AG09309 (cell line): ENCODE results near the gene DAGLA.

Experiments used
- DNase-seq: peaks from one replicate; pipeline ENCODE4 v3.0.0-alpha.2; 2010; ENCODE audit warnings: low read depth
- H3K4me3 ChIP-seq: 2 replicates; pipeline ENCODE4 v1.5.1; 2011; ENCODE audit warnings: mild to moderate bottlenecking, low read depth, low read length, moderate library complexity; ENCODE audit not compliant: control insufficient read depth
- TF ChIP-seq, protein P1 (sequence below): IDR thresholded peaks from 2 replicates; pipeline ENCODE4 v1.5.1; 2011; ENCODE audit warnings: mild to moderate bottlenecking, low read depth, low read length, inconsistent platforms; ENCODE audit not compliant: insufficient read depth, control insufficient read depth; ENCODE audit errors: missing control alignments

The DAGLA gene, protein sequence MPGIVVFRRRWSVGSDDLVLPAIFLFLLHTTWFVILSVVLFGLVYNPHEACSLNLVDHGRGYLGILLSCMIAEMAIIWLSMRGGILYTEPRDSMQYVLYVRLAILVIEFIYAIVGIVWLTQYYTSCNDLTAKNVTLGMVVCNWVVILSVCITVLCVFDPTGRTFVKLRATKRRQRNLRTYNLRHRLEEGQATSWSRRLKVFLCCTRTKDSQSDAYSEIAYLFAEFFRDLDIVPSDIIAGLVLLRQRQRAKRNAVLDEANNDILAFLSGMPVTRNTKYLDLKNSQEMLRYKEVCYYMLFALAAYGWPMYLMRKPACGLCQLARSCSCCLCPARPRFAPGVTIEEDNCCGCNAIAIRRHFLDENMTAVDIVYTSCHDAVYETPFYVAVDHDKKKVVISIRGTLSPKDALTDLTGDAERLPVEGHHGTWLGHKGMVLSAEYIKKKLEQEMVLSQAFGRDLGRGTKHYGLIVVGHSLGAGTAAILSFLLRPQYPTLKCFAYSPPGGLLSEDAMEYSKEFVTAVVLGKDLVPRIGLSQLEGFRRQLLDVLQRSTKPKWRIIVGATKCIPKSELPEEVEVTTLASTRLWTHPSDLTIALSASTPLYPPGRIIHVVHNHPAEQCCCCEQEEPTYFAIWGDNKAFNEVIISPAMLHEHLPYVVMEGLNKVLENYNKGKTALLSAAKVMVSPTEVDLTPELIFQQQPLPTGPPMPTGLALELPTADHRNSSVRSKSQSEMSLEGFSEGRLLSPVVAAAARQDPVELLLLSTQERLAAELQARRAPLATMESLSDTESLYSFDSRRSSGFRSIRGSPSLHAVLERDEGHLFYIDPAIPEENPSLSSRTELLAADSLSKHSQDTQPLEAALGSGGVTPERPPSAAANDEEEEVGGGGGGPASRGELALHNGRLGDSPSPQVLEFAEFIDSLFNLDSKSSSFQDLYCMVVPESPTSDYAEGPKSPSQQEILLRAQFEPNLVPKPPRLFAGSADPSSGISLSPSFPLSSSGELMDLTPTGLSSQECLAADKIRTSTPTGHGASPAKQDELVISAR

DNA sequence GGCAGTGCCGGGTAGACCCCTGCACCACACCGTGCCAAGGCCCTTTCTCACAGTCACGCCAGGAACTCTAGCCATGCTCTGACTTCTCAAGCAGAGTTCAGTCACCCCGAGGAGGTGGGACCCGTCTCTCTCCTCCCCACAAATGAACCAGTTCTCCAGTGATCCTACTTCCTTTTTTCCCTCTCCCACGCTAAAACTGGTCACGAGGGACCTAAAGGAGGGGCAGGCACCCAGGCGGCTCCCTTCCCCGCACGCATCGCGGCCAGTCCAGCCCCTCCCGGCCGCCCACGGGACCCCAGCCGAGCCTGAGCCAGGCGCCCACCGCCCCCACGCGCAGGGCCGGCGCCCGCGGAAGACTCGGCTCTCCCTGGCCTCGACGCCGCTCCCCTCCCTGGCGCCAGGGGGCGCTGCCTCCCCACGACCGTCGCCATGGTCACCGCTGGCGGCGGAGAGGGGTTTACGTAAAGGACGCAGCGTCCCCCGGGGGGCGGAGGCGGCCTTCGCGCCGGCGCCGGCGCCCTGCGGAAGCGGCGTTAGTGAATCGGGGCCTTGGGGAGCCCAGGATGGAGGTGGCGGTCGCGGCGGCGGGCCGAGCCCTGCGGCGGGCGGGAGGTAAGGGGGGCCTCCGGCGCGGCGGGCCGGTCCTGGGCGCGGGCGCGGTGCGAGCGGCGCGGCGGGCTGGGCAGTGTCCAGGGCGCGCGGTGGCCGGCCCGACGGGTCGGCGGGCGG, at the start of gene DAGLA:
Gene DAGLA, plus strand, starts transcription at position 499 of the 729 bp plus-strand sequence. CDS start 39,765 bp downstream, outside the sequence.
- DNase-seq, result no peak
- H3K4me3 ChIP-seq, result peak within 1 kb of the TSS; percentile 78
- TF ChIP-seq, protein P1, sequence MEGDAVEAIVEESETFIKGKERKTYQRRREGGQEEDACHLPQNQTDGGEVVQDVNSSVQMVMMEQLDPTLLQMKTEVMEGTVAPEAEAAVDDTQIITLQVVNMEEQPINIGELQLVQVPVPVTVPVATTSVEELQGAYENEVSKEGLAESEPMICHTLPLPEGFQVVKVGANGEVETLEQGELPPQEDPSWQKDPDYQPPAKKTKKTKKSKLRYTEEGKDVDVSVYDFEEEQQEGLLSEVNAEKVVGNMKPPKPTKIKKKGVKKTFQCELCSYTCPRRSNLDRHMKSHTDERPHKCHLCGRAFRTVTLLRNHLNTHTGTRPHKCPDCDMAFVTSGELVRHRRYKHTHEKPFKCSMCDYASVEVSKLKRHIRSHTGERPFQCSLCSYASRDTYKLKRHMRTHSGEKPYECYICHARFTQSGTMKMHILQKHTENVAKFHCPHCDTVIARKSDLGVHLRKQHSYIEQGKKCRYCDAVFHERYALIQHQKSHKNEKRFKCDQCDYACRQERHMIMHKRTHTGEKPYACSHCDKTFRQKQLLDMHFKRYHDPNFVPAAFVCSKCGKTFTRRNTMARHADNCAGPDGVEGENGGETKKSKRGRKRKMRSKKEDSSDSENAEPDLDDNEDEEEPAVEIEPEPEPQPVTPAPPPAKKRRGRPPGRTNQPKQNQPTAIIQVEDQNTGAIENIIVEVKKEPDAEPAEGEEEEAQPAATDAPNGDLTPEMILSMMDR, result peak; percentile 75

DNA sequence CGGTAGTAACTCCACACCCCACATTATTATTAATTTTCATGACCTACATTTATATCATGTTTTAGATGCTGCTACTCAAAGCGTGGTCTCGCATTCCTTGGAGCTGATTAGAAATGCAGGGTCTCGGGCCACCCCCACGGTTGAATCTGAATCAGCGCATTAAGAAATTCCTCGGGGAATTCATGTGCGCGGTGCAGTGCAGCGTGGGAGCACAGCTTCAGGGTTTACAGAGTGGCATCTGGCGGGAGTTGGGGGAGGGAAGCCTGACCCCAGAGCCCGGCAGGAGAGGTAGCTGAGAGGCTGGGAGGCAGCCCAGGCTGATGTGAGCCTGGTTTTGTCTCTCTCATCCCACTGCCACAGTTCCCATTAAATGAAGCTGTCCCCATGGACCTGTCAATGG, 48.1 kb upstream of the DAGLA start:
- no peak overlapping the region for H3K4me3 ChIP-seq

DNA sequence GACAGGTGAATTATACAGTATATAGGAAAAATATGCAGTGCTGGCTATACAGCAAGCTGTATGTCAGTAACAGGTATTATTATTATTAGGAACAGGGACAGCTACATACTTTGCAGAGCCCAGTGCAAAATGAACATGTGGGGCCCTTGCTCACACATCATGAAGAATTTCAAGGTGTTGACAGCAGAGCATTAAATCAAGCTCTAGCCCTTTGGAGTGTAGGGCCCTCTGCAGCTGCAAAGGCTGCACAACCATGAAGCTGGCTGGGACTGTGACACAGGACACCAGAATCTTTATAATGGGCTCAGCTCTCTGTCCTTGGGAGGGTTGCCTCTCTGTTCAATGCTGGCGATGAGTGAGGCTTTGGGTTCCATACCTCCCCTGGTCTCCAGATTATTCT, 44.9 kb upstream of the DAGLA start:
- TF ChIP-seq, protein P1, result no peak
- DNase-seq, result no peak
- H3K4me3 ChIP-seq, result no peak overlapping the region

More for the DNA sequence above, 48.1 kb upstream of the DAGLA start:
- no peak for DNase-seq
- TF ChIP-seq, protein P1, result no peak

DNA sequence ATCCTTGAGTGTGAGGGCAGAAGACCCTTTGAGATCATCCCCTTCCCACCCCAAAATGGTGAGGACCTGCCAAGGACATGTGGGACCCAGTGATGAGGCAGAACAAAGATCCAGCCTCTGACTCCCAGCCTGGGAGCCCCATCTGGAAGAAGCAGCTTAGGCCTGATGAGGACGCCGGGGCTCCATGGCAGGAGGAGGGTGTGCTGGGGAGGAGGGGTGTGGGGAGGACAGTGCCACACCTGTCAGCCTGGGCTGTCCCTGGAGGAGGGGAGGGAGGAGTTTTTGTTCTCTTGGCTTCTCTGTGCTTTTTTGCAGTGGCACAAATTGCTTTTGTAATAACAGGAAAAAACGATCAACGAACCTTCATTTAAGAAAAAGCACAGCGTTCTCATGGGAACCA, 44.4 kb upstream of the DAGLA start:
- DNase-seq, result no peak
- TF ChIP-seq, protein P1, result no peak

DNA sequence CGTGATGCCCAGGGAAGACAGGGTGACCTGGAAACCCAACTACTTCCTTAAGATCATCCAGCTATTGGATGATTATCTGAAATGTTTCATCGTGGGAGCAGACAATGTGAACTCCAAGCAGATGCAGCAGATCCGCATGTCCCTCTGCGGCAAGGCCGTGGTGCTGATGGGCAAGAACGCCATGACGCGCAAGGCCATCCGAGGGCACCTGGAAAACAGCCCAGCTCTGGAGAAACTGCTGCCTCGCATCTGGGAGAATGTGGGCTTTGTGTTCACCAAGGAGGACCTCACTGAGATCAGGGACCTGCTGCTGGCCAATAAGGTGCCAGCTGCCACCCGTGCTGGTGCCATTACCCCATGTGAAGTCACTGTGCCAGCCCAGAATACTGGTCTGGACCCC, 43.5 kb upstream of the DAGLA start:
- DNase-seq, result no peak
- H3K4me3 ChIP-seq, result no peak overlapping the region
- TF ChIP-seq, protein P1, result no peak

More for the DNA sequence above, 44.4 kb upstream of the DAGLA start:
- H3K4me3 ChIP-seq, result no peak overlapping the region

DNA sequence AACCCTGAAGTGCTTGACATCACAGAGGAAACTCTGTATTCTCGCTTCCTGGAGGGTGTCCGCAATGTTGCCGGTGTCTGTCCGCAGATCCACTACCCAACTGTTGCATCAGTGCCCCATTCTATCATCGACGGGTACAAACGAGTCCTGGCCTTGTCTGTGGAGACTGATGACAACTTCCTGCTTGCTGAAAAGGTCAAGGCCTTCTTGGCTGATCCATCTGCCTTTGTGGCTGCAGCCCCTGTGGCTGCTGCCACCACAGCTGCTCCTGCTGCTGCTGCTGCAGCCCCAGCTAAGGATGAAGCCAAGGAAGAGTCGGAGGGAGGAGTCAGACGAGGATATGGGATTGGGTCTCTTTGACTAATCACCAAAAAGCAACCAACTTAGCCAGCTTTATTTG, 42.9 kb upstream of the DAGLA start:
- no peak overlapping the region for H3K4me3 ChIP-seq
- TF ChIP-seq, protein P1, result no peak
- DNase-seq, result no peak
